Brain pericyte (primary cell): Measurements from ENCODE around the gene PCDHB7.
"Not testable (repeated sequence)": the region's sequence is repeated elsewhere in the genome, so short reads cannot be mapped to it uniquely, and the experiment has no call there.

Source experiments
- DNase-seq: peaks from one replicate; pipeline ENCODE4 v3.0.0-alpha.2; 2012; ENCODE audit warnings: low read depth, low spot score

Gene PCDHB7

DNA sequence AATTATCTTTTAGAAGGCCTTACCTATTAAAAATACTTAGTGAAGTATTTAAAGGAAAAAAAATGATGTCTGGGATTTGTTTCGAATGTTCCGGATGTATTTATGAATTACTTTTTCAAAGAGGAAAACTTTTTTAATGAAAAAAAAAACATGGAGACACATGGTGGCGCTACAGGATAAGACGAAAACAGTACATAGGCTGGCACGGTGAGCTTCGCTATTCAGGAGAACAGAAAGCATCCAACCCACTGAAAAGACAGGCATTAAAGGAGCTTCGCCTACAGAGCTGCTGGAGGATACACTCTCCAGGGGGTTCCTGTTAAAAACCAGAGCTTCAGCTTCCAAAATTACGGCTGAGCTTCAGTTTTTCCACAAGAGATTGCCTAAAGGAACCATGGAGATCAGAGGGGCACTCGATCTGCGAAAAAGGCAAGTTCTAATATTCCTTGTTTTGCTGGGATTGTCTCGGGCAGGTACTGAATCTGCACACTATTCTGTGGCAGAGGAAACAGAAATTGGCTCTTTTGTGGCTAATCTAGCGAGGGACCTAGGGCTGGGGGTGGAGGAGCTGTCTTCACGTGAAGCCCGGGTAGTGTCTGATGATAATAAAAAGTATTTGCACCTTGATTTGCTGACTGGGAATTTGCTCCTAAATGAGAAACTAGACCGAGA, 50.8 kb downstream of the PCDHB7 start, which contains the start of gene PCDHB14:
Gene PCDHB14 (plus strand): TSS at position 232 of the 672 bp plus-strand sequence. CDS start 163 bp downstream, at position 395.
- DNase-seq: no peak

GRCh38 chr5:141224844-141225243, 52.4 kb downstream of the PCDHB7 start:
- DNase-seq: not testable (repeated sequence)

DNA sequence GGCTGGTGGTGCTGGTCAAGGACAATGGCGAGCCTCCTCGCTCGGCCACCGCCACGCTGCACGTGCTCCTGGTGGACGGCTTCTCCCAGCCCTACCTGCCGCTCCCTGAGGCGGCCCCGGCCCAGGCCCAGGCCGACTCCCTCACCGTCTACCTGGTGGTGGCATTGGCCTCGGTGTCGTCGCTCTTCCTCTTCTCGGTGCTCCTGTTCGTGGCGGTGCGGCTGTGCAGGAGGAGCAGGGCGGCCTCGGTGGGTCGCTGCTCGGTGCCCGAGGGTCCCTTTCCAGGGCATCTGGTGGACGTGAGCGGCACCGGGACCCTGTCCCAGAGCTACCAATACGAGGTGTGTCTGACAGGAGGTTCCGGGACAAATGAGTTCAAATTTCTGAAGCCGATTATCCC, 53.0 kb downstream of the PCDHB7 start:
- not testable (repeated sequence) for DNase-seq
